ENCODE data around the gene IGSF11. TPM values are rescaled to one million over a fixed set of nuclear protein-coding genes. Genes with fewer than 3 reads are reported as not detected.
"Not testable (repeated sequence)": the region's sequence is repeated elsewhere in the genome, so short reads cannot be mapped to it uniquely, and the experiment has no call there.

Gene IGSF11
- total RNA-seq, 3 donors from 2014 or later, result 0.63 to 5.9 TPM; not detected in 1

DNA sequence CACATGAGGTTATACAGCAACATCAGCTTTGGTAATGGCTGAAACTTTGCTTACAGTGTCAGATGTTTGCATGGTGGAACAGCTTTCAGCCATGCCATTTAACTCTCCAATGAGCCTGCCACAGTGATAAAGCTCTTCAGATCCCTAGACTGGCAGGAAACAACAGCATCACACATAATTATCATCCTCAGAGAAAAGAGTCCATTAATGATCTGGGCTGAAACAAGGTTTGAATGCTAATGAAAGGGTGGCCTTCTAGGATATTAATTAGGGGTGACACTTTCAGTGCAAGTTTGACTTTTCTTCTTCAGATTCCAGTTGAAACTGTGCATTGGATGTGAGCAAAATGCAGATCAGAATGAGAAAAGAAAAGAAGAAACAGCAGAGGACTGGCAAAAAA, 166.6 kb downstream of the IGSF11 start:
- Histone ChIP-seq H3K4me1 (ENCODE audit: low read depth) (no peaks in the 10 kb centered on the region), H3K4me3 (no peak overlapping the region), H3K36me3 (ENCODE audit: low read depth) (no peaks in the 10 kb centered on the region), H3K9me3 (peaks cover 9% of the 10 kb centered on the region)
- intact Hi-C loops (cut with DNase I, micrococcal nuclease), result no loop called here
- TF ChIP-seq, protein P1, sequence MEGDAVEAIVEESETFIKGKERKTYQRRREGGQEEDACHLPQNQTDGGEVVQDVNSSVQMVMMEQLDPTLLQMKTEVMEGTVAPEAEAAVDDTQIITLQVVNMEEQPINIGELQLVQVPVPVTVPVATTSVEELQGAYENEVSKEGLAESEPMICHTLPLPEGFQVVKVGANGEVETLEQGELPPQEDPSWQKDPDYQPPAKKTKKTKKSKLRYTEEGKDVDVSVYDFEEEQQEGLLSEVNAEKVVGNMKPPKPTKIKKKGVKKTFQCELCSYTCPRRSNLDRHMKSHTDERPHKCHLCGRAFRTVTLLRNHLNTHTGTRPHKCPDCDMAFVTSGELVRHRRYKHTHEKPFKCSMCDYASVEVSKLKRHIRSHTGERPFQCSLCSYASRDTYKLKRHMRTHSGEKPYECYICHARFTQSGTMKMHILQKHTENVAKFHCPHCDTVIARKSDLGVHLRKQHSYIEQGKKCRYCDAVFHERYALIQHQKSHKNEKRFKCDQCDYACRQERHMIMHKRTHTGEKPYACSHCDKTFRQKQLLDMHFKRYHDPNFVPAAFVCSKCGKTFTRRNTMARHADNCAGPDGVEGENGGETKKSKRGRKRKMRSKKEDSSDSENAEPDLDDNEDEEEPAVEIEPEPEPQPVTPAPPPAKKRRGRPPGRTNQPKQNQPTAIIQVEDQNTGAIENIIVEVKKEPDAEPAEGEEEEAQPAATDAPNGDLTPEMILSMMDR (IDR thresholded peaks at IDR 0.05), result no peak
- ATAC-seq (no peak), DNase-seq (no peak)

DNA sequence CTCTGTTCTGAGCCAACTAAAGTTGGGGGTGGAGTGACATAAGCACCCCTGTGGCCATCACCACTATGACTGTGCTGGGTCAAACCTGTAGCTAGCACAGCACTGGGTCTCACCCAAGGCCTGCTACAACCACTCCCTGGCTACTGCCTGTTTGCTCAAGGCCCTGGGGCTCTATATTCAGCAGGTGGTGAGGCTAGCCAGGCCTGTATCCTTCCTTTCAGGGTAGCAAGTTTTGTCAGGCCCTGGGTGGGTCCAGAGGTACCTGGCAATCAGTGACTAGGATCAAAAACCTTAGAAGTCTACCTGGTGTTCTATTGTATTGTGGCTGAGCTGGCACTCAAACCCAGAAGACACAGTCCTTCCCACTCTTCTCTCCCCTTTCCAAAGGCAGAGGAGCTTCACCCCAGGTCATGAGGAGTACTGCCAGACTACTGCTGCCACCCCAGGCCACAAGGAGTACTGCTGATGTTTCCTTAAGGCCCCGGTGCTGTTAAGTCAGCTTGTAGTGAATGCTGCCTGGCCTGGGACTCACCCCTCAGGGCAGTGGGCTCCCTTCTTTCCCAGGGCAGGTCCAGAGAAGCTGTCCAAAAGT, 170.8 kb downstream of the IGSF11 start:
- Histone ChIP-seq H3K4me1 (ENCODE audit: low read depth) (no peaks in the 10 kb centered on the region), H3K4me3 (no peak overlapping the region), H3K9me3 (no peaks in the 10 kb centered on the region), H3K36me3 (ENCODE audit: low read depth) (no peaks in the 10 kb centered on the region)
- intact Hi-C loops (cut with DNase I, micrococcal nuclease), result no loop called here
- TF ChIP-seq, protein P1 (IDR thresholded peaks at IDR 0.05), result no peak
- DNase-seq (no peak), ATAC-seq (no peak)

DNA sequence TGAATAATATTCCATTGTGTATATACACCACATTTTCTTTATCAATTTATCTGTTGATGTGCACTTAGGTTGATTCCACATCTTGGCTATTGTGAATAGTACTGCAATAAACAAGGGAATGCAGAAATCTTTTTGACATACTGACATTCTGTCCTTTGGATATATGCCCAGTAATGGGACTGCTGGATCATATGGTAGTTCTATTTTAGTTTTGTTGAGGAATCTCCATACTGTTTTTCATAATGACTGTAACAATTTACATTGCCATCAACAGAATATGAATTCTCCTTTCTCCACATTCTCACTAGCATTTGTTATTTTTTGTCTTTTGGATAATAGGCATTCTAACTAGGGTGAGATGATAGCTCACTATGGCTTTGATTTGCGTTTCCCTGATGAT, 174.7 kb downstream of the IGSF11 start:
- peaks cover 12% of the 10 kb centered on the region for H3K9me3 ChIP-seq
- ATAC-seq (no peak), DNase-seq (no peak)
- no peak overlapping the region for H3K4me3 ChIP-seq
- H3K36me3 ChIP-seq (ENCODE audit: low read depth), result no peaks in the 10 kb centered on the region
- intact Hi-C loops (cut with DNase I, micrococcal nuclease), result no loop called here
- no peaks in the 10 kb centered on the region for H3K4me1 ChIP-seq (ENCODE audit: low read depth)
- TF ChIP-seq, protein P1 (IDR thresholded peaks at IDR 0.05), result no peak

DNA sequence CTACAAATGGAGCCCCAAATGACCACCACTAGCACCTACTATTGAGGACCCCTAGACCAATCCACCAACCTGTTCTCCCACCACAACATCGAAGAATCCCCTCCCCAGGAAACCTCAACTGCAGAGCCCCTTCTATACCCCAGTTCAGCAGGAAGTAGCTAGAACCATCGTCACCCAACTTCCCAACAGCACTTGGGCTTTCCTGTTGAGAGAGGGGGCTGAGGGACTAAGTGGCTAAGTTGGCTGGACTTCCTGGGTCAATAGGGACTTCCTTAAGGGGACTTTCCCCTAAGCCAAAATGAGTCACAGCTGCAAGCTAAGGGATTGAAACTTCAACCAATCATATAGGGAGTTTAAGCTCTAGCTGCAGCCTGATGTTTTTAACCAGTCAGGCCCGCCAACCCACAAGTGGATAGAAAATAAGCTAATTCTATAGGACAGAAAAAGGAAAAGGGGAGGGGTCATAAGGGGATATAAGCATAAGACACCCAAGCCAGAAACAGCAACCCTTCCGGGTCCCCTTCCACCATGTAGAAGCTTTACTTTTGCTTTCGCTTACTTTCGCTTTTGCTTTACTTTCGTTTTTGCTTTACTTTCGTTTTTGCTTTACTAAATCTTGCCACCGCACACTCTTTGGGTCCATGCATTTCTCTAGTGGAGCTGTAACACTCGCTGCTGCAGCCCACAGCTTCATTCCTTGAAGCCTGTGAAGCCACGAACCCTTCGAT, 183.0 kb downstream of the IGSF11 start:
- H3K4me1 ChIP-seq (ENCODE audit: low read depth); H3K9me3 ChIP-seq; ATAC-seq; H3K4me3 ChIP-seq; DNase-seq; H3K36me3 ChIP-seq (ENCODE audit: low read depth); intact Hi-C loops (cut with DNase I, micrococcal nuclease): not testable (repeated sequence)

DNA sequence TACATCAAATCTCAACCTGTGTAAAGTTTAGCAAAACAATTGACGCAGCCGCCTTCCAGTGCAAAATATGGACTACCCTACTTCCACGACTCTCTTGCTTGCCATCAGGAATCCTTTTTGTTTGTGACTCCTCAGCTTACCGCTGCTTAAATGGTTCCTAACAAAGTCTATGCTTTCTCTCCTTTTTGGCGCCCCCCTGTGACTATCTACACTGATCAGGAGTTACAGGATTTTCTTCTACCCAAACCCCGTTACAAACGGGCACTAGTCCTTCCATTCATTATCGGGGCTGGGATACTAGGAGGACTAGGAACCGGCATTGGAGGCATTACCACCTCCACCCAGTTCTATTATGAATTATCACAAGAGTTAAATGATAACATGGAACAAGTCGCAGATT, 184.0 kb downstream of the IGSF11 start:
- ATAC-seq, result no peak
- Histone ChIP-seq H3K4me3 (no peak overlapping the region), H3K9me3 (peaks cover 5% of the 10 kb centered on the region), H3K4me1 (ENCODE audit: low read depth) (no peaks in the 10 kb centered on the region), H3K36me3 (ENCODE audit: low read depth) (no peaks in the 10 kb centered on the region)
- intact Hi-C loops (cut with DNase I, micrococcal nuclease), result no loop called here
- DNase-seq, result no peak
- TF ChIP-seq, protein P1 (IDR thresholded peaks at IDR 0.05), result no peak

Other genes with a start within 250 kb of the IGSF11 start
- gene TEX55, start 111.3 kb upstream of the IGSF11 start, total RNA-seq, result not detected
- gene UPK1B, start 138.8 kb upstream of the IGSF11 start, total RNA-seq, result not detected
- 10 to 100 TPM; 35.0 to 73.9 (median 58.9) TPM for gene B4GALT4, start 206.0 kb upstream of the IGSF11 start, total RNA-seq

Measured in mucosa of descending colon (tissue), 3 donors.